ENCODE results near the gene SKI. TPM values are rescaled to one million over a fixed set of nuclear protein-coding genes. Genes with fewer than 3 reads are reported as not detected.

The SKI gene
- total RNA-seq, 4 donors from 2014 or later = 24.4 to 52.4 (median 32.2) TPM

DNA sequence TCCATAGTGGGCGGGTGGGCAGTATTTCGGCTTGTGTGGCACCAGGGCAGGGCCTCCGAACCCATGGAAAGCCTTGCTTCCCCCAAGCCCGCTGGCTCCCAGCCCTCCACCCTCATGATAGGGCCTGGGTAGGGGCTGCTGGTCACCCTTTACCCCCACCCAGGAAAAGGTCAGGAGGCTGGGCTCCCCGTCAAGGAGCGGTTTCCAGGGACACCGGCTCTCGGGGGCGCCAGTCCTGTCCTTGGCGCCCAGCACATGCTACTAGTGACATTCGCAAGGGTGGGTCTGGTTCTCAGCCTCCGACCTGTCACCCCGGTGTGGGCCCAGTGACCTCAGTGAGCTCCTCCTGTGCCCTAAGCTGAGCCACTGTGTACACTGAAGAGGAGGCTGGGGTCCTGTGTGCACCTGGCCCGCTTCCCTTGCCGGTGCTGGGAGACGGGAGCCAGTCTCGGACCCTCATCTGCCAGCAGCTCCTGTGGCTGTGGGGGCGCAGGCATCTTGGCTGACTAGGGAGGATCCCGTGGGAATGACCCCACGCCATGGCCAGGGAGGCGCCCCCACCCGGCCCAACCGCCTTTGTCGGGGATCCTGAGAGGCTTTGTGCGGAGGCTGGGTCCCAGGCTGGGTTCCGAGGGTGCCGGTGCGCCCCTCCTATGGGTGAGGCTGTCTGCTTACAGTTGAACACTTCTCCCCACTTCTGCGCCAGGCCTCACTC, 54.6 kb downstream of the SKI start:
- no peak overlapping the region for H3K4me3 ChIP-seq
- H3K4me1 ChIP-seq = peaks cover 19 to 36% (median 27%) of the 10 kb centered on the region in 4 donors
- TF ChIP-seq EP300 (IDR thresholded peaks at IDR 0.05; ENCODE audit: low read depth) (no peak), POLR2A (IDR thresholded peaks at IDR 0.05) (no peak)
- H3K27ac ChIP-seq = no peak overlapping the region
- in situ Hi-C loops (cut with MboI; ENCODE audit: low pct_ligation_motif_present in 1 of 4, low pct_unique_long_range_greater_than_20kb in 1 of 4, low sequenced_read_pairs in 3 of 4) = no loop called here
- no peaks in the 10 kb centered on the region for H3K9me3 ChIP-seq
- intact Hi-C loops (cut with DNase I; ENCODE audit: low total_unique reads) = no loop called here
- DNase-seq = no peak
- no peaks in the 10 kb centered on the region for H3K36me3 ChIP-seq
- WGBS, 2 donors (ENCODE audit: low coverage in 1 of 2) = 96% methylated on average over 25 of the region's 29 CpGs; no CpG with 5 or more reads in 1 of the 2 donors
- no peaks in the 10 kb centered on the region for H3K27me3 ChIP-seq

DNA sequence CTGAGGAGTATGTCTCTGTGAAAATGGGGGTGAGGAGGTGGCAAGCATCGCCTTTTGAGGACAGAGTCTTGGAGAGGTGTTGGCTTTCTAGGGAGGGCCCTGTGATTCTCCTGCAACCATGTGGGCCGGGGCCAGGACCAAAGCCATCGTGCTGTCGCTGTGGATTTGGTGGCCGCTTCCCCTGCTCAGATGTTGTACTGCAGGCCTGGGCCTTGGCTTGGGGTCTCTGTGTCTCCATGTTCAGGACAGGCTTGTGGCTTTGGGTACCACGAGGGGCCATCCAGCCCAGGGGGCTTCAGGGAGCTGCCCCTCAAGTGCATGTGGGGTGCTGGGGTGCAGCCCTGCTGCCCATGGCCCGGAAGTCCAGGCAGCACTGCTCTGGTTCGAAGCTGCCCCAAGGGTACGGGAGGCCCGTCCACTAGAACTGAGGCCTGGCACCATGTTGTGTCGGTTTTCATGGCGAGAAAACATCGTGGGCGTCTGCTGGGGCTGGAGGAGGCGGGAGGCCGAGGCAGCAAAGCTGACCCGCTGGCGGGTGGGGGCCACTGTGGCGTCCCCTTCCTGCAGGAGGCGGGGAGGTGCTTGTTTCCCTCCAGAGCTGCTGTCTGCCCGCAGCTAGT, 55.4 kb downstream of the SKI start:
- in situ Hi-C loops (cut with MboI; ENCODE audit: low pct_ligation_motif_present in 1 of 4, low pct_unique_long_range_greater_than_20kb in 1 of 4, low sequenced_read_pairs in 3 of 4) = no loop called here
- no peaks in the 10 kb centered on the region for H3K36me3 ChIP-seq
- H3K4me1 ChIP-seq = peaks cover 11 to 30% (median 24%) of the 10 kb centered on the region in 4 donors
- no peak overlapping the region for H3K4me3 ChIP-seq
- no peaks in the 10 kb centered on the region for H3K27me3 ChIP-seq
- intact Hi-C loops (cut with DNase I; ENCODE audit: low total_unique reads) = no loop called here
- H3K27ac ChIP-seq = no peak overlapping the region
- H3K9me3 ChIP-seq = no peaks in the 10 kb centered on the region
- DNase-seq = no peak
- TF ChIP-seq POLR2A (IDR thresholded peaks at IDR 0.05) (no peak), EP300 (IDR thresholded peaks at IDR 0.05; ENCODE audit: low read depth) (no peak), POLR2AphosphoS5 (IDR thresholded peaks at IDR 0.05) (no peak)
- TF ChIP-seq, protein P1, sequence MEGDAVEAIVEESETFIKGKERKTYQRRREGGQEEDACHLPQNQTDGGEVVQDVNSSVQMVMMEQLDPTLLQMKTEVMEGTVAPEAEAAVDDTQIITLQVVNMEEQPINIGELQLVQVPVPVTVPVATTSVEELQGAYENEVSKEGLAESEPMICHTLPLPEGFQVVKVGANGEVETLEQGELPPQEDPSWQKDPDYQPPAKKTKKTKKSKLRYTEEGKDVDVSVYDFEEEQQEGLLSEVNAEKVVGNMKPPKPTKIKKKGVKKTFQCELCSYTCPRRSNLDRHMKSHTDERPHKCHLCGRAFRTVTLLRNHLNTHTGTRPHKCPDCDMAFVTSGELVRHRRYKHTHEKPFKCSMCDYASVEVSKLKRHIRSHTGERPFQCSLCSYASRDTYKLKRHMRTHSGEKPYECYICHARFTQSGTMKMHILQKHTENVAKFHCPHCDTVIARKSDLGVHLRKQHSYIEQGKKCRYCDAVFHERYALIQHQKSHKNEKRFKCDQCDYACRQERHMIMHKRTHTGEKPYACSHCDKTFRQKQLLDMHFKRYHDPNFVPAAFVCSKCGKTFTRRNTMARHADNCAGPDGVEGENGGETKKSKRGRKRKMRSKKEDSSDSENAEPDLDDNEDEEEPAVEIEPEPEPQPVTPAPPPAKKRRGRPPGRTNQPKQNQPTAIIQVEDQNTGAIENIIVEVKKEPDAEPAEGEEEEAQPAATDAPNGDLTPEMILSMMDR (IDR thresholded peaks at IDR 0.05) = no peak
- 88% methylated on average over 21 of the region's 21 CpGs; no CpG with 5 or more reads in 1 of the 2 donors for WGBS, 2 donors (ENCODE audit: low coverage in 1 of 2)

DNA sequence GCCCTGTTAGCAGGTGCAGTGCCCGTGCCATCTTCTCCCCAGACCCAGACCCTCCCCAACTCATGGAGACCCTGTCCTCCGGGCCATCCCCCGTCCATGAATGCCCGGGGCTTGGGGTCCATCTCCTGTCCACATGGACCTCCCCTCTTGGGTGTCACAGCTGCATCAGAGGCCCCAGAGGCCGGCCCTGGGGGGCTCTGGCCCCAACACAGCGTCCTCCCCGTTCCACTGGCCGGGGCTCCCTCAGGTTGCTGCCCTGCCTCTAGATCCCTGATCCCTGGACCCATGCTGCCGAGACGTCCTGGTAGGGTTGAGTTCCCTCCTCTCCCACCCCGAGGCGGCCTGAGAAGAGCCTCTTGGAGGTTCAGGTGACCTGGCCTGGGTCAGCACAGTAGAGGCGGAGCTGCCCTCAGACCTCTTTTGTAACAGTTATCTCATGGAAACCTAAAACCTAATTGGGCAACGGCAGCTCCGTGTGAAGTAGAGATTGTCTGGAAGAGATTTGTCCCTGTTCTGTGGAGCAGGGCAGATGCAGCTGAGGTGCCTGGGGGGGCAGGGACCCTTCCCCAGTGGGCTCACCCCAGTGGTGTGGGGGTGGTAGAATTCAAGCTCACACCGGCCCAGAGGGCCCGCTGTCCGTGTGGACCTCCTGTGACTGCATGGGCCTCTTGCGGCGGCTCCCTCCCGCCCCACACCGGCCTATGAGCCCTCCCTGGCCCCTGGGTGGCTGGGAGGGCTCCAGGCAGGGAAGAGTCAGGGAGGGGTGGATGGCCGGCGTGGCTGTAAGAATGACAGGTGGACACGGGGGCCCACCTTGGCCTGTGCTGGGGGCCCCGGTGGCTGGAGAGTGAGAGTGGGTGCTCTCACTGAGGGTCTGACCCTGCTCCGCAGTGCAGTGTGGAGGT, 56.1 kb downstream of the SKI start:
- H3K4me1 ChIP-seq = peaks cover 5 to 30% (median 20%) of the 10 kb centered on the region in 4 donors
- no peaks in the 10 kb centered on the region for H3K36me3 ChIP-seq
- no peak for TF ChIP-seq POLR2A (IDR thresholded peaks at IDR 0.05)
- no peak for TF ChIP-seq EP300 (IDR thresholded peaks at IDR 0.05; ENCODE audit: low read depth)
- TF ChIP-seq, protein P1 (IDR thresholded peaks at IDR 0.05) = no peak
- DNase-seq = no peak
- in situ Hi-C loops (cut with MboI; ENCODE audit: low pct_ligation_motif_present in 1 of 4, low pct_unique_long_range_greater_than_20kb in 1 of 4, low sequenced_read_pairs in 3 of 4) (no loop called here), intact Hi-C loops (cut with DNase I; ENCODE audit: low total_unique reads) (no loop called here)
- H3K27ac ChIP-seq = no peak overlapping the region
- H3K27me3 ChIP-seq = no peaks in the 10 kb centered on the region
- WGBS, 2 donors (ENCODE audit: low coverage in 1 of 2) = 86% methylated on average over 23 of the region's 27 CpGs; no CpG with 5 or more reads in 1 of the 2 donors
- no peaks in the 10 kb centered on the region for H3K9me3 ChIP-seq
- H3K4me3 ChIP-seq = no peak overlapping the region

DNA sequence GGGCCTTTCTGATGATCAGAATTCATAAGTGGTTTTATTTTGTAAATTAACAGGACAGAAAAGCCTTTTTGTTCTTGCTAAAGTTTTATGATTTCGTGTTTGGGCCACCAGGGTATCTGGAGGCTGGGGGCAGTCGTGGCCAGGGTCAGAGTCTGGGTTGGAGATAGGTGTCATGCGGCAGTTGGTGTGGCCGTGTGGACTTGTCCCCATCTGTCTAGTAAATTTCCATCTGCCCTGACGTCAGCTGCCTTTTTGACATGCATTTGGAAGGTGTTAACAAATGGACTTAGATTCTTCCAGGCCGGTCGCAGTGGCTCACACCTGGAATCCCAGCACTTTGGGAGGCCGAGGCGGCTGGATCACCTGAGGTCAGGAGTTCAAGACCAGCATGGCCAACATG, 56.8 kb downstream of the SKI start:
- in situ Hi-C loops (cut with MboI; ENCODE audit: low pct_ligation_motif_present in 1 of 4, low pct_unique_long_range_greater_than_20kb in 1 of 4, low sequenced_read_pairs in 3 of 4) (no loop called here), intact Hi-C loops (cut with DNase I; ENCODE audit: low total_unique reads) (no loop called here)
- Histone ChIP-seq H3K27me3 (no peaks in the 10 kb centered on the region), H3K4me3 (no peak overlapping the region), H3K9me3 (no peaks in the 10 kb centered on the region), H3K27ac (no peak overlapping the region), H3K36me3 (no peaks in the 10 kb centered on the region), H3K4me1 (peaks cover 8 to 30% (median 19%) of the 10 kb centered on the region in 4 donors)
- no peak for DNase-seq
- TF ChIP-seq POLR2AphosphoS5 (IDR thresholded peaks at IDR 0.05) (no peak), POLR2A (IDR thresholded peaks at IDR 0.05) (no peak), EP300 (IDR thresholded peaks at IDR 0.05; ENCODE audit: low read depth) (no peak)
- TF ChIP-seq, protein P1 (IDR thresholded peaks at IDR 0.05) = no peak
- WGBS, 2 donors (ENCODE audit: low coverage in 1 of 2) = 90% methylated on average over 9 of the region's 9 CpGs; no CpG with 5 or more reads in 1 of the 2 donors

All from transverse colon (tissue), 4 donors.